Body of pancreas (tissue), 4 donors: Measurements from ENCODE around the gene CDKN2B-AS1.

Experiments
- POLR2A ChIP-seq, 3 donors: fragments of 450-650 bp; IDR thresholded peaks; one replicate each; pipeline ENCODE4 v1.6.1; 2016; ENCODE audit warnings: antibody characterized with exemption in 3 of 3, mild to moderate bottlenecking in 2 of 3
- TF ChIP-seq, protein P1 (sequence below), 7 experiments: fragments of 450-650 bp in 4 of 7; fragments of 200-600 bp in 3 of 7; sonication (generic) in 3 of 7; IDR thresholded peaks; one replicate each; pipeline ENCODE4 v1.5.1; 2016 to 2019; ENCODE audit warnings: antibody characterized with exemption in 7 of 7

DNA sequence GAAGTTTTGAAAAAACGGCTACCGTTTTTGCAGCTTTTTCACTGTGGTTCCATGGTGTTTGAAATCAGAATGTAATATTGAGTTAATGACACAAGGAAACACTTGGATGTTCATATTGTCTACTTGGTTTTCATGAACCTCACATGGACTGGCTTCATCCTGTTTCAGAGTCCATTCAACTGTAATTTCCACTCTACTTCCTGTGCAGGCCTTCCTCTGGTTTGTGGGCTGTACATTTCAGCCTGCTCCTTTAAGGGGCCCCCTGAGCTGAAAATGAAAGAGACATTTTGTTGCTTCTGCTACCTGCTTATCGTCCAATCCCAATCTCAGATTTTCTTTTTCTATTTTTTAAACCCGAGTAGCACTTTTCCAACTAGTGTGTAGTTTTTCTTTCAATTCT, 56.3 kb downstream of the CDKN2B-AS1 start:
- TF ChIP-seq, protein P1, sequence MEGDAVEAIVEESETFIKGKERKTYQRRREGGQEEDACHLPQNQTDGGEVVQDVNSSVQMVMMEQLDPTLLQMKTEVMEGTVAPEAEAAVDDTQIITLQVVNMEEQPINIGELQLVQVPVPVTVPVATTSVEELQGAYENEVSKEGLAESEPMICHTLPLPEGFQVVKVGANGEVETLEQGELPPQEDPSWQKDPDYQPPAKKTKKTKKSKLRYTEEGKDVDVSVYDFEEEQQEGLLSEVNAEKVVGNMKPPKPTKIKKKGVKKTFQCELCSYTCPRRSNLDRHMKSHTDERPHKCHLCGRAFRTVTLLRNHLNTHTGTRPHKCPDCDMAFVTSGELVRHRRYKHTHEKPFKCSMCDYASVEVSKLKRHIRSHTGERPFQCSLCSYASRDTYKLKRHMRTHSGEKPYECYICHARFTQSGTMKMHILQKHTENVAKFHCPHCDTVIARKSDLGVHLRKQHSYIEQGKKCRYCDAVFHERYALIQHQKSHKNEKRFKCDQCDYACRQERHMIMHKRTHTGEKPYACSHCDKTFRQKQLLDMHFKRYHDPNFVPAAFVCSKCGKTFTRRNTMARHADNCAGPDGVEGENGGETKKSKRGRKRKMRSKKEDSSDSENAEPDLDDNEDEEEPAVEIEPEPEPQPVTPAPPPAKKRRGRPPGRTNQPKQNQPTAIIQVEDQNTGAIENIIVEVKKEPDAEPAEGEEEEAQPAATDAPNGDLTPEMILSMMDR (IDR thresholded peaks at IDR 0.05), result no peak
- no peak for TF ChIP-seq POLR2A (IDR thresholded peaks at IDR 0.05)
